PC-9 (cell line): ENCODE results near the gene RHEX.
"Not testable (repeated sequence)": the region's sequence is repeated elsewhere in the genome, so short reads cannot be mapped to it uniquely, and the experiment has no call there.

Experiments used
- CTCF ChIP-seq: fragments of 200-600 bp; sonication (generic); conservative IDR thresholded peaks from 2 replicates; pipeline ENCODE4 v1.6.1; 2017; ENCODE audit warnings: mixed run types, antibody characterized with exemption, mild to moderate bottlenecking, moderate library complexity
- EZH2 ChIP-seq: fragments of 200-600 bp; sonication (generic); IDR thresholded peaks from 2 replicates; pipeline ENCODE4 v1.8.0; 2017; ENCODE audit warnings: antibody characterized with exemption, low read depth

- not testable (repeated sequence) for TF ChIP-seq CTCF, EZH2
These were observed 625 bp upstream of the RHEX start for GRCh38 chr1:206052231-206052865.
